Midbrain (tissue), 1 donor: Measurements from ENCODE around the gene AMTN.
"Not testable (repeated sequence)": the region's sequence is repeated elsewhere in the genome, so short reads cannot be mapped to it uniquely, and the experiment has no call there.

ENCODE experiments used
- DNase-seq: peaks from one replicate; lab custom pipeline; 2025; lab: John Stamatoyannopoulos, UW

The AMTN gene

GRCh38 chr4:70518269-70518668 is at the start of gene AMTN:
AMTN (plus strand) TSS chr4:70518569; CDS start chr4:70518778, 209 bp downstream.
- no peak for DNase-seq

- DNase-seq: no peak
Observed at GRCh38 chr4:70471897-70472296, 46.5 kb upstream of the AMTN start, which contains the start of gene MUC7. MUC7 (plus strand) TSS chr4:70472197; CDS start chr4:70474022, 1,825 bp downstream.

- DNase-seq: no peak
Observed at GRCh38 chr4:70473679-70474078, 44.7 kb upstream of the AMTN start.

- no peak for DNase-seq
Observed at GRCh38 chr4:70488748-70489147, 29.6 kb upstream of the AMTN start.

- peak; percentile 9 for DNase-seq
Observed at GRCh38 chr4:70496231-70496630, 22.1 kb upstream of the AMTN start.

- DNase-seq: not testable (repeated sequence)
Observed at GRCh38 chr4:70501838-70502237, 16.5 kb upstream of the AMTN start.

GRCh38 chr4:70504733-70505132 is 13.6 kb upstream of the AMTN start:
- no peak for DNase-seq

- peak; percentile 67 for DNase-seq
Observed at GRCh38 chr4:70505151-70505748, 13.1 kb upstream of the AMTN start.

- no peak for DNase-seq
Observed at GRCh38 chr4:70508801-70509200, 9.6 kb upstream of the AMTN start.

GRCh38 chr4:70511365-70511764 is 7.0 kb upstream of the AMTN start:
- DNase-seq: no peak

GRCh38 chr4:70515367-70516250 is 2.8 kb upstream of the AMTN start:
- no peak for DNase-seq

- no peak for DNase-seq
Observed at GRCh38 chr4:70518716-70519115, 347 bp downstream of the AMTN start.

- no peak for DNase-seq
Observed at GRCh38 chr4:70522626-70523025, 4.3 kb downstream of the AMTN start.

GRCh38 chr4:70530997-70531396 is 12.6 kb downstream of the AMTN start:
- DNase-seq: no peak

- DNase-seq: no peak
Observed at GRCh38 chr4:70531981-70532380, 13.6 kb downstream of the AMTN start.

GRCh38 chr4:70533211-70533610 is 14.8 kb downstream of the AMTN start:
- DNase-seq: no peak

- no peak for DNase-seq
Observed at GRCh38 chr4:70533791-70534190, 15.4 kb downstream of the AMTN start.

GRCh38 chr4:70534886-70535285 is 16.5 kb downstream of the AMTN start:
- DNase-seq: not testable (repeated sequence)

GRCh38 chr4:70538869-70539268 is 20.5 kb downstream of the AMTN start:
- DNase-seq: no peak

GRCh38 chr4:70544279-70544868 is 26.0 kb downstream of the AMTN start:
- DNase-seq: no peak

- DNase-seq: no peak
Observed at GRCh38 chr4:70556856-70557255, 38.5 kb downstream of the AMTN start.

- peak; percentile 73 for DNase-seq
Observed at GRCh38 chr4:70559211-70559830, 41.0 kb downstream of the AMTN start.
